Measurements from ENCODE around the gene XPR1. TPM values are rescaled to one million over a fixed set of nuclear protein-coding genes. Genes with fewer than 3 reads are reported as not detected.

XPR1 gene
- total RNA-seq, 1 experiment from 2014 or later: 24.9 TPM

DNA sequence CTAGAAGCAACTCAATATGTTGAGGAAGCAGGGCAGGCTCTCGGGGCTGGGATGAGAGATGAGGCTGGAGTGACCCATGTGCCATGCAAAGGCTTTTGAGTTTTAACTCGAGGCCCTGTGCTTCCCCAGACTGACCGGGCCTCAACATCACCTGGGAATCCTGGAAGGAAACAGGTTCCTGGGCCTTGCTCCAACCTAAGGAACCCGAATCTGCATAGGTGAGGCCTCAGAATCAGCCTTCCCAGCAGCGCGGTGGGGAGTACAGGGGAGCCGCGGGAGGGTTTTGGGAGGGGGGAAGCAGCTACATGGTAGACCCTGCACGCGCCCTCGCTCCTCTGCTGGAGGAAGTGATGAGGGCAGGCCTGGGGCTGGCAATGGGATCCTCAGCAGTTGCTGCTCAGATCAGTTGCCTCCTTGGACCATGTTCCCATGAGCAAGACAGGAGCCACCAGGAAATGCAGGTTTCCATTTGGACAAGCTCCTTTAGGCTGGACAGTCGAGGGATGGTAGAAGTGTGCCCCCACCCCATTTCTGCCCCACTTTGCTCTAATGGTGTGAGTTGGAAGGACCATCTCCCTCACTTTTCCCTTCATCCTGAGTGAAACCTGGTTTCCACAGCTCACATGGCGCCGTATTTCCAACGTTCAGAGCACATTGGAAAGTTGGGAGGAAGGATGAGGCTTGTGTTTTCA lies 276.4 kb downstream of the XPR1 start:
- no peak for DNase-seq (ENCODE audit: low read depth, low spot score)
- in situ Hi-C loops (cut with HindIII; ENCODE audit: low pct_unique_long_range_greater_than_20kb, low sequenced_read_pairs): no loop called here

- in situ Hi-C loops (cut with HindIII; ENCODE audit: low pct_unique_long_range_greater_than_20kb, low sequenced_read_pairs): no loop called here
Observed at GRCh38 chr1:180909005-180909414, 277.2 kb downstream of the XPR1 start.

DNA sequence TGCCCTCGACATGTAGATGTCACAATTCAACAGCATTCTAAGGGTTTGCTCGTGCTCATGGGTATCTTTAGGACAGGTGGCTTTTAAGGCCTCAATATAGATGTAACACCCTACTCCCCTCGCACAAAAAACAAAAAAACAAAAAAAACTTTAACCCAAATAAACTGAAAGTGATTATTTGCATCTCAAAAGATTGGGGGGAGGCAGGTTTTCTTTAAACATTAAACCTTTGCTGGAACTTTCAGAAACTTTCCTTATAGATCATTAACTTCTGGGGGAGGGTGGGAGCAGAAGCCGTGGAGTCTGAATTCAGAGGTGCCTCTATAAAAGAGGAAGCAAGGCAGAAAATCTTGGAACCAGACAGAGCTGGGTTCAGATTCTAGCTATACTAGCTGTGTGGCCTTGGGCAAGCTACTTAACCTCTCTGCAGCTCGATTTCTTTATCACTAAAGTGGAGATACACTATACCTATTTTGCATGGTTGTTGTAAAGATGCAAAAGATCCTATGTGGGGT lies 277.7 kb downstream of the XPR1 start:
- DNase-seq (ENCODE audit: low read depth, low spot score): no peak
- in situ Hi-C loops (cut with HindIII; ENCODE audit: low pct_unique_long_range_greater_than_20kb, low sequenced_read_pairs): no loop called here

More at GRCh38 chr1:180909005-180909414, 277.2 kb downstream of the XPR1 start:
- DNase-seq (ENCODE audit: low read depth, low spot score): no peak

GRCh38 chr1:180911640-180912191 lies 279.9 kb downstream of the XPR1 start:
- DNase-seq (ENCODE audit: low read depth, low spot score): no peak
- in situ Hi-C loops (cut with HindIII; ENCODE audit: low pct_unique_long_range_greater_than_20kb, low sequenced_read_pairs): no loop called here

GRCh38 chr1:180912211-180912800 lies 280.5 kb downstream of the XPR1 start:
- in situ Hi-C loops (cut with HindIII; ENCODE audit: low pct_unique_long_range_greater_than_20kb, low sequenced_read_pairs): no loop called here
- no peak for DNase-seq (ENCODE audit: low read depth, low spot score)

GRCh38 chr1:180912801-180913565 lies 281.2 kb downstream of the XPR1 start, which contains the start of gene KIAA1614:
TSS of gene KIAA1614 (plus strand) at chr1:180912897. CDS start at chr1:180913244, 347 bp downstream.
- no peak for DNase-seq (ENCODE audit: low read depth, low spot score)
- in situ Hi-C loops (cut with HindIII; ENCODE audit: low pct_unique_long_range_greater_than_20kb, low sequenced_read_pairs): no loop called here

DNA sequence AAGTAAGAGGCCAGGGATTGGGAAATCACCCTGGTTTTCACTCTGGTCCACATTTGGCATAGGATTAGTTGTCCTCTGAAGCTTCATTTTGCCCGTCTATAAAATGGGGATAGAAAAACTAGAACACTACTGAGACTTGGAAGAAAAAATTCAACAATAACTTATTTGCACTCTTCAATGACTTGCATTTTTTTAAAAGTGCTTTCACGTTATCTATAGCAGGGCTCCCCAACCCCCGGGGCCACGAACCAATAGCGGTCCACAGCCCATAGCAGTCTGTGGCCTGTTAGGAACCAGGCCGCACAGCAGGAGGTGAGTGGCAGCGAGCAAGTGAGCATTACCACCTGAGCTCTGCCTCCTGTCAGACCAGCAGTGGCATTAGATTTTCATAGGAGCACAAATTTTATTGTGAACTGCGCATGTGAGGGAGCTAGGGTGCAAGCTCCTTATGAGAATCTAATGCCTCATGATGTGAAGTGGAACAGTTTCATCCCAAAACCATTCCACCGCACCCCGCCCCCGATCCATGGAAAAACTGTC lies 283.7 kb downstream of the XPR1 start:
- no peak for DNase-seq (ENCODE audit: low read depth, low spot score)
- in situ Hi-C loops (cut with HindIII; ENCODE audit: low pct_unique_long_range_greater_than_20kb, low sequenced_read_pairs): no loop called here

DNA sequence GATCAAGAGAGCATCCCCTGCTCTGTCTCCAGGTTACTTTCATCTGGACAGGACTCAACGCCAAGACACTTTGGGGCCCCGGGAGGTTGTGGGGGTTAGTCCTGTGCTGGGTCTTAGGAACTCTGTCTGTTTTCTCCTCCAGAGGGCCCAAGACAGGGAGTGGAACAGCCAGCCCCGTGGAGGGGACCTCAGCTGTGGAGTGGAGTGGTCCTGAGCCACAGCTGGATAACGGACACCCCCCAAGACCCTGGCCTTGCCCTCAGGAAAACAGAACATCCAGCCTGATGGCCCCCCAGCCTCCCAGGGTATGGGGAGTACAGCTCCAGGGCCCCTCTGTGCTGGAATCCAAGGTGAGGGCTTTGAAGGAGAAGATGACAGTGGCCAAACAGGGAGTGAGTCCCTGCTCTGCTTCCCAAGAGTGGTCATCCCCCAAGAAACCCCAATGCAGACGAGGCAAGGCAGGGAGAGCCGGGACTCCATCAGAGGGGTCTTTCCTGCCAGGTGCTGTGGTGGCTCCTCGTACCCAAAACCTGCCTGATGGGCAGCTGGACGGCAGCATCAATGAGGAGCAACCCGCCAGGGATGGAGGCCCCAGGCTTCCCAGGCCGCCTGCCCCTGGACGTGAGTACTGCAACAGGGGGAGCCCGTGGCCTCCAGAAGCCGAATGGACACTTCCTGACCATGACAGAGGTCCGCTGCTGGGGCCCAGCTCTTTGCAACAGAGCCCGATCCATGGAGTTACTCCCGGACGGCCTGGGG lies 284.4 kb downstream of the XPR1 start:
- in situ Hi-C loops (cut with HindIII; ENCODE audit: low pct_unique_long_range_greater_than_20kb, low sequenced_read_pairs): no loop called here
- DNase-seq (ENCODE audit: low read depth, low spot score): no peak

- in situ Hi-C loops (cut with HindIII; ENCODE audit: low pct_unique_long_range_greater_than_20kb, low sequenced_read_pairs): no loop called here
Observed at GRCh38 chr1:180916771-180917170, 284.9 kb downstream of the XPR1 start.

DNA sequence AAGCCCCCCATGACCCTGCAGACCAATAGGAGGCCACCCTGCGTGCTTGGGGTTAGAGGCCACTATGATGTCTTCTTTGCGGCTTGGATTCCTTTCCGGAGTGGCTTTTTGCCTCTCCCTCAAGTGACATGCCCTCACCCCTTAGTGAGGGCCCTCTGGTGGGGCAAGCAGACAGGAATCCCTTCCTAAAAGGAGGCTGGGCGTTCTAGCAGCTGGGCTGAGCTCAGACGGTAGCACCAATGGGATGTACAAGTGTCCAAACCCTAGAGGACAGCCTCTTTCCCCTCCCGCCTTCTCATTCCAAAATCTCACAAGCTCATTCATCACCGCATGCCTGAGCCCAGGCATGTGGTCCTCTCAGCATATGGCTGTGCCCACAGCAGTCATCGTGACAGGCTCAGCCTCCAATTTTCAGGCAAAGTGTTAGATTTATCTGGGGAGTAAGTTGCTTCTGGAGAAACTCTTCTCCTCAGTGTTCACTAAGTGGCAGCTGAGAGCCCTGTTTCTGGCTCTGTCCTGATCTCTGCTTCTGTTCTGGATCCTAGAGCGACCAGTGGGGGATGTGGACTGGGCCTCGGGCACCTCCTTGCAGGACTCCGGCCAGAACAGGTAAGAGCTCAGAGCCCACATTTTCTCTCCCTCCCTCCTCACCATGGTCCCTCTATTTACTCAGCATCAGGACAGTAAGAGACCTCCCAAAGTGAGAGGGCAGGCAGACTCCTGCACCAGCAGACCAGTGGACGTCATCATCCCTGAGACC lies 285.7 kb downstream of the XPR1 start:
- in situ Hi-C loops (cut with HindIII; ENCODE audit: low pct_unique_long_range_greater_than_20kb, low sequenced_read_pairs): no loop called here
- DNase-seq (ENCODE audit: low read depth, low spot score): peak; percentile 55

More at GRCh38 chr1:180916771-180917170, 284.9 kb downstream of the XPR1 start:
- no peak for DNase-seq (ENCODE audit: low read depth, low spot score)

- no peak for DNase-seq (ENCODE audit: low read depth, low spot score)
- in situ Hi-C loops (cut with HindIII; ENCODE audit: low pct_unique_long_range_greater_than_20kb, low sequenced_read_pairs): no loop called here
Observed at GRCh38 chr1:180918519-180918918, 286.7 kb downstream of the XPR1 start.

GRCh38 chr1:180919183-180919700 lies 287.4 kb downstream of the XPR1 start:
- DNase-seq (ENCODE audit: low read depth, low spot score): no peak
- in situ Hi-C loops (cut with HindIII; ENCODE audit: low pct_unique_long_range_greater_than_20kb, low sequenced_read_pairs): no loop called here

GRCh38 chr1:180920193-180920592 lies 288.4 kb downstream of the XPR1 start:
- DNase-seq (ENCODE audit: low read depth, low spot score): no peak
- in situ Hi-C loops (cut with HindIII; ENCODE audit: low pct_unique_long_range_greater_than_20kb, low sequenced_read_pairs): no loop called here

DNA sequence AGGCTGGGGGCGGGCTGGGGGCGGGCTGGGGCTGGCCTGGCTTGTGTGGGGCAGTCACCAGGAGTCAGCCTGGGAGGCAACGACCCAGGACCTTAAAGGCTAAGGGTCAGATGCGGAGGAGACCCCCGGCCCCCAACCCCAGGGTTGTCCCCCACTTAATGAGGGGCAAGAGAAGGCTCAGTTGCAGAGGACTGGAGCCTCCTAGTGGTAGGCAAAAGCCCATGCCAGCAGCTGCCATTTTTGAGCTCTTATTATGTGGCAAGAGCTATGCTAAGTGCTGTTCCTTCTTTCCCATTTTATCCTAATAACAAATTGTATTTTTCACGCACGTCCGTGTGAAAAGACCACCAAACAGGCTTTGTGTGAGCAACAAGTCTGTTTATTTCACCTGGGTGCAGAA lies 288.9 kb downstream of the XPR1 start:
- in situ Hi-C loops (cut with HindIII; ENCODE audit: low pct_unique_long_range_greater_than_20kb, low sequenced_read_pairs): no loop called here
- DNase-seq (ENCODE audit: low read depth, low spot score): peak; percentile 39

DNA sequence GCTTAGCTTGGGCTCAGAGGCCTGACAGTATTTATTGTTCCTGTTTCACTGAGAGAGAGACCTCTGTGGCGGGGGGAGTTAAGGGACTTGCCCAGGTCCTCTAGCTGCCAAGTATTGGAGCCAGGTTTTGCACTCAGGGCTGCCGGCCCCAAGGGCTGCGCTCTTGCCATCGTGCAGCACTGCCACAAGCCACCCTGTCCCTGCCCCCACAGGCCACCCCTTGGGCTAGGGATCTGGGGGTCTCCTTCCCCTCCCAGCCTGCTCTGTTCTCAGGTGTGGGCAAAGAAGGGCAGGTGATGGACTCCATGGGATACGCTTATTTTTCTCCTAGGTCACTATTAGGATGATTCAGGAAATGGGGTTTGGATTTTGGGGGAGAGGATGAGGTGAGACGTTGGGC lies 289.6 kb downstream of the XPR1 start:
- DNase-seq (ENCODE audit: low read depth, low spot score): no peak
- in situ Hi-C loops (cut with HindIII; ENCODE audit: low pct_unique_long_range_greater_than_20kb, low sequenced_read_pairs): no loop called here

- no peak for DNase-seq (ENCODE audit: low read depth, low spot score)
- in situ Hi-C loops (cut with HindIII; ENCODE audit: low pct_unique_long_range_greater_than_20kb, low sequenced_read_pairs): no loop called here
Observed at GRCh38 chr1:180921891-180922630, 290.2 kb downstream of the XPR1 start.

All from SK-MEL-5 (cell line).